HG03469 (cell line): ENCODE data around the gene ZNF821.
"Not testable (repeated sequence)": the region's sequence is repeated elsewhere in the genome, so short reads cannot be mapped to it uniquely, and the experiment has no call there.

Experiments used
- ATAC-seq: cut with Tn5 transposase; IDR thresholded peaks from one replicate; pipeline ENCODE4 v1.9.1; 2021; ENCODE audit warnings: mild to moderate bottlenecking, moderate library complexity, moderate number of reproducible peaks; ENCODE audit not compliant: unreplicated experiment

ZNF821 gene

DNA sequence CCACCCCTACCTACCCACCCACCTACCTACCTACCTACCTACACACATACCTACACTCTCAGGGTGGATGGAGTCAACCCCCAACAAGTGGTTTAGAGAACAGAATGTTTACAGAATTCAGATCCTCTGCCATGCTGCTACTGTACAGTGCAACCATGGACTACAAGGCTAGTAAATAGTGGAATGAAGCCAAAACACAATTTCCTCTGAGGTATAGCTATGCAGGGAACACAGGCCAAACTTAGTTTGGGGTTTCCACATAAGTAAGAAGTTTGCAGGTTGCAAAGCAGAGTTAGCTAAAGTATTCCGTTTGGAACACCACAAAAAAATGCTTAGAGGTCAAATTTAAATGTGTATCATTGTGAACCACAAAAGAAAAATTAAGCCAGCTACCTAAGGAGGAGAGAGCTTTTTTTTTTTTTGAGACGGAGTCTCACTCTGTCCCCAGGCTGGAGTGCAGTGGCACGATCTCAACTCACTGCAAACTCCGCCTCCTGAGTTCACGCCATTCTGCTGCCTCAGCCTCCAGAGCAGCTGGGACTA is 72.7 kb downstream of the ZNF821 start:
- no peak for ATAC-seq

DNA sequence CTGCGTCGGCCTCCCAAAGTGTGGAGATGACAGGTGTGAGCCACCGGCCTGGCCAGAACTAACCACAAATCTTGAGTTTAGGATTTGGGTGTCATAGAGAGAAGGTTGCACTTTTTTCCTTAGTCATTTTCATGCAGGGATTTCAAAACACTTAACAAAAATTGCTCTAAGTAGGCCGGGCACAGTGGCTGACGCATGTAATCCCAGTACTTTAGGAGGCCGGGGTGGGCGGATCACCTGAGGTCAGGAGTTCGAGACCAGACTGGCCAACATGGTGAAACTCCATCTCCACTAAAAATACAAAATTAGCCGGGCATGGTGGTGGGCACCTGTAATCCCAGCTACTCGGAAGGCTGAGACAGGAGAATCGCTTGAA is 73.8 kb downstream of the ZNF821 start:
- ATAC-seq = not testable (repeated sequence)
